Activated CD4-positive, alpha-beta T cell treated with anti-CD3 and anti-CD28 coated beads, Interleukin-2, Interleukin-6, amounts not matched to agents 100 ng/mL and 50 ng/mL, durations not matched to agents 16 hours and 8 hours (primary cell): ENCODE data around the gene SLC39A7.
A peak's percentile ranks its signal among the peaks of the same experiment; 100 is the strongest.

Experiments
- DNase-seq: peaks from one replicate; pipeline ENCODE4 v3.0.0-alpha.2; 2020

The SLC39A7 gene

GRCh38 chr6:33200219-33201146 is at the start of gene SLC39A7, which contains the start of gene RXRB:
Gene SLC39A7 (plus strand): TSS chr6:33200867. CDS start chr6:33201246, 379 bp downstream.
Gene RXRB (minus strand): TSS chr6:33200665. CDS start chr6:33200476, 189 bp downstream.
- peak; percentile 99 for DNase-seq

GRCh38 chr6:33151050-33151449 is 49.6 kb upstream of the SLC39A7 start:
- no peak for DNase-seq

- no peak for DNase-seq
Observed at GRCh38 chr6:33154349-33154748, 46.3 kb upstream of the SLC39A7 start.

- DNase-seq: no peak
Observed at GRCh38 chr6:33156561-33156960, 44.1 kb upstream of the SLC39A7 start.

GRCh38 chr6:33156964-33157363 is 43.7 kb upstream of the SLC39A7 start:
- DNase-seq: no peak

GRCh38 chr6:33160096-33160495 is 40.6 kb upstream of the SLC39A7 start:
- DNase-seq: no peak

- DNase-seq: peak; percentile 23
Observed at GRCh38 chr6:33160728-33161344, 39.8 kb upstream of the SLC39A7 start.

- peak; percentile 90 for DNase-seq
Observed at GRCh38 chr6:33161354-33162331, 39.0 kb upstream of the SLC39A7 start.

GRCh38 chr6:33163540-33163939 is 37.1 kb upstream of the SLC39A7 start:
- DNase-seq: no peak

GRCh38 chr6:33164176-33164575 is 36.5 kb upstream of the SLC39A7 start:
- DNase-seq: no peak

- no peak for DNase-seq
Observed at GRCh38 chr6:33164665-33165373, 35.8 kb upstream of the SLC39A7 start.

GRCh38 chr6:33165581-33166258 is 34.9 kb upstream of the SLC39A7 start:
- no peak for DNase-seq

GRCh38 chr6:33166363-33166762 is 34.3 kb upstream of the SLC39A7 start:
- no peak for DNase-seq

- DNase-seq: no peak
Observed at GRCh38 chr6:33166811-33167210, 33.9 kb upstream of the SLC39A7 start.

- no peak for DNase-seq
Observed at GRCh38 chr6:33167374-33168283, 33.0 kb upstream of the SLC39A7 start.

- DNase-seq: no peak
Observed at GRCh38 chr6:33168284-33168601, 32.4 kb upstream of the SLC39A7 start.

- DNase-seq: no peak
Observed at GRCh38 chr6:33168639-33169038, 32.0 kb upstream of the SLC39A7 start.

GRCh38 chr6:33169291-33170175 is 31.1 kb upstream of the SLC39A7 start:
- no peak for DNase-seq

- DNase-seq: no peak
Observed at GRCh38 chr6:33170176-33171015, 30.3 kb upstream of the SLC39A7 start.
